GM12878 (cell line): ENCODE results near the gene SOX2. TPM values are rescaled to one million over a fixed set of nuclear protein-coding genes. Genes with fewer than 3 reads are reported as not detected.

Experiments
- ATAC-seq: fragments of 200-7000 bp; cut with Tn5 transposase; 3 replicates; pipeline ENCODE4 v1.9.1; 2020; ENCODE audit warnings: mild to moderate bottlenecking, moderate library complexity
- BruUV-seq: library from RNA; stranded (reverse); fragments of 400-500 nt; replicated peaks from 2 replicates; lab custom pipeline; 2021; lab: Mats Ljungman, UMichigan
- CTCF ChIA-PET: fragments of 300-600 bp; sonication (Branson Sonifier 250); formaldehyde crosslinking; extraction: SDS; loops from one replicate; lab custom pipeline; 2021; ENCODE audit warnings: inconsistent platforms; lab: Yijun Ruan, JAX
- POLR2A ChIA-PET: fragments of 350-600 bp; formaldehyde crosslinking; extraction: SDS; loops from one replicate; lab custom pipeline; 2021; ENCODE audit warnings: inconsistent platforms; lab: Charles Lee
- RAD21 ChIA-PET: fragments of 300-600 bp; sonication (Branson Sonifier 250); formaldehyde crosslinking; loops from one replicate; lab custom pipeline; 2023; ENCODE audit warnings: antibody characterized with exemption; ENCODE audit not compliant: unreplicated experiment; lab: Charles Lee
- SMC1A ChIA-PET: fragments of 300-600 bp; sonication (Branson Sonifier 250); formaldehyde crosslinking; loops from one replicate; lab custom pipeline; 2023; ENCODE audit not compliant: unreplicated experiment, uncharacterized antibody; lab: Charles Lee
- DNase-seq: peaks from one replicate; pipeline ENCODE4 v3.0.0-alpha.2; 2011; ENCODE audit warnings: low read depth, low spot score
- FAIRE-seq: peaks from 3 replicates; lab custom pipeline; 2011; peaks lifted over from hg19 to GRCh38; lab: Jason Lieb, UNC
- H2AFZ ChIP-seq: 2 replicates; pipeline ENCODE4 v1.6.0; 2011; ENCODE audit warnings: low read depth, low read length, control low read depth; ENCODE audit not compliant: control insufficient read depth
- H3K27ac ChIP-seq: 2 replicates; pipeline ENCODE4 v1.5.1; 2011; ENCODE audit warnings: control low read depth; ENCODE audit not compliant: control insufficient read depth, insufficient read depth
- H3K27me3 ChIP-seq, 2 experiments: replicated peaks in 1 of 2; 2 replicates each; pipeline versions ENCODE4 v1.6.0 to v1.6.1; 2011; ENCODE audit warnings: low read length in 1 of 2; ENCODE audit not compliant: control insufficient read depth in 2 of 2, insufficient read depth in 2 of 2
- H3K36me3 ChIP-seq, 2 experiments: 2 replicates each; pipeline ENCODE4 v1.5.1; 2011; ENCODE audit warnings: low read length in 1 of 2; ENCODE audit not compliant: control insufficient read depth in 2 of 2, insufficient read depth in 2 of 2
- H3K4me1 ChIP-seq: 2 replicates; pipeline ENCODE4 v1.6.1; 2011; ENCODE audit warnings: mild to moderate bottlenecking, low read length, moderate library complexity, mixed read lengths; ENCODE audit not compliant: control insufficient read depth, insufficient read depth
- H3K4me2 ChIP-seq: 2 replicates; pipeline ENCODE4 v1.6.0; 2011; ENCODE audit warnings: control low read depth; ENCODE audit not compliant: control insufficient read depth, insufficient read depth
- H3K4me3 ChIP-seq: fragments of 200-600 bp; sonication (generic); 2 replicates; pipeline ENCODE4 v1.5.1; 2016
- H3K79me2 ChIP-seq: 2 replicates; pipeline ENCODE4 v1.6.0; 2011; ENCODE audit warnings: low read length; ENCODE audit not compliant: control insufficient read depth, insufficient read depth
- H3K9ac ChIP-seq: 2 replicates; pipeline ENCODE4 v1.8.0; 2011; ENCODE audit warnings: low read length, control low read depth, mixed read lengths; ENCODE audit not compliant: control insufficient read depth, insufficient read depth
- H3K9me3 ChIP-seq: replicated peaks from 3 replicates; pipeline ENCODE4 v1.5.1; 2011; ENCODE audit warnings: mild to moderate bottlenecking, low read length; ENCODE audit not compliant: control insufficient read depth, insufficient read depth
- H4K20me1 ChIP-seq: 2 replicates; pipeline ENCODE4 v1.6.0; 2011; ENCODE audit not compliant: control insufficient read depth, insufficient read depth
- CBX5 ChIP-seq: sonication (generic); IDR thresholded peaks from 2 replicates; pipeline ENCODE4 v1.6.1; 2016; ENCODE audit warnings: low read depth, moderate library complexity, mild to moderate bottlenecking, inconsistent platforms
- CTCF ChIP-seq, 3 experiments: IDR thresholded peaks in 2 of 3; conservative IDR thresholded peaks in 1 of 3; 2 replicates each; pipeline ENCODE4 v1.5.1; 2011; ENCODE audit warnings: low read depth in 3 of 3, low read length in 3 of 3, mild to moderate bottlenecking in 3 of 3, control low read depth in 2 of 3, moderate library complexity in 2 of 3, inconsistent platforms in 1 of 3, mixed read lengths in 1 of 3; ENCODE audit not compliant: control insufficient read depth in 2 of 3, insufficient read depth in 1 of 3; ENCODE audit errors: extremely low read depth in 1 of 3
- EED ChIP-seq: sonication (generic); IDR thresholded peaks from 2 replicates; pipeline ENCODE4 v1.6.1; 2016; ENCODE audit warnings: antibody characterized with exemption, low read depth
- EZH2 ChIP-seq: IDR thresholded peaks from 2 replicates; pipeline ENCODE4 v1.6.1; 2012; ENCODE audit warnings: low read depth, mild to moderate bottlenecking, control low read depth, inconsistent platforms, low read length, borderline replicate concordance; ENCODE audit not compliant: control insufficient read depth
- HSF1 ChIP-seq: fragments of 150-350 bp; IDR thresholded peaks from 2 replicates; pipeline ENCODE4 v1.6.1; 2014; ENCODE audit warnings: mild to moderate bottlenecking, low read depth, low read length
- JUNB ChIP-seq: IDR thresholded peaks from 2 replicates; pipeline ENCODE4 v1.6.1; 2016; ENCODE audit warnings: antibody characterized with exemption, mild to moderate bottlenecking
- MAX ChIP-seq: IDR thresholded peaks from 2 replicates; pipeline ENCODE4 v1.6.1; 2012; ENCODE audit warnings: low read depth, low read length, improper control_type of control experiment
- MEF2A ChIP-seq: IDR thresholded peaks from 2 replicates; pipeline ENCODE4 v1.6.1; 2011; ENCODE audit warnings: low read depth, mild to moderate bottlenecking, low read length, moderate library complexity; ENCODE audit not compliant: insufficient read depth
- NFIC ChIP-seq: IDR thresholded peaks from 2 replicates; pipeline ENCODE4 v1.6.1; 2012; ENCODE audit warnings: low read depth, mild to moderate bottlenecking, inconsistent platforms, low read length, moderate library complexity
- NFYB ChIP-seq: IDR thresholded peaks from 2 replicates; pipeline ENCODE4 v1.6.1; 2011; ENCODE audit warnings: low read depth, mild to moderate bottlenecking, low read length, improper control_type of control experiment, moderate library complexity; ENCODE audit not compliant: insufficient read depth
- NR2C2 ChIP-seq: IDR thresholded peaks from 2 replicates; pipeline ENCODE4 v1.6.1; 2011; ENCODE audit warnings: borderline replicate concordance, low read depth; ENCODE audit not compliant: control insufficient read depth, insufficient read length
- POLR2AphosphoS5 ChIP-seq: IDR thresholded peaks from 2 replicates; pipeline ENCODE4 v1.6.1; 2011; ENCODE audit warnings: mild to moderate bottlenecking, low read length, inconsistent platforms
- RFX5 ChIP-seq: IDR thresholded peaks from 2 replicates; pipeline ENCODE4 v1.6.1; 2011; ENCODE audit warnings: low read depth, low read length, improper control_type of control experiment
- SMAD1 ChIP-seq: fragments of 450-650 bp; IDR thresholded peaks from 2 replicates; pipeline ENCODE4 v1.6.1; 2018; ENCODE audit warnings: mild to moderate bottlenecking, low read depth; ENCODE audit not compliant: partially characterized antibody
- STAT3 ChIP-seq: IDR thresholded peaks from 2 replicates; pipeline ENCODE4 v1.6.1; 2011; ENCODE audit warnings: low read depth, low read length, improper control_type of control experiment
- ZBED1 ChIP-seq: IDR thresholded peaks from 2 replicates; pipeline ENCODE4 v1.6.1; 2016; ENCODE audit warnings: borderline replicate concordance
- WGBS: methylation state at CpG from one replicate; pipeline ENCODE4 v1.1.6; 2016; ENCODE audit warnings: low lambda C conversion rate; ENCODE audit not compliant: insufficient replicate concordance, insufficient coverage; ENCODE audit errors: missing lambda C conversion rate; 5-methylcytosine and 5-hydroxymethylcytosine counted together
- in situ Hi-C: fragments of 300-500 bp; cut with MboI; formaldehyde crosslinking; loops from 9 replicates; pipeline ENCODE4 v1.14.3; 2018; ENCODE audit warnings: mixed read lengths
- intact Hi-C: fragments of 100-400 bp; cut with micrococcal nuclease; formaldehyde crosslinking; loops from one replicate; pipeline ENCODE4 v1.14.2; 2022; ENCODE audit not compliant: unreplicated experiment
- polyA plus RNA-seq, 11 experiments: library from polyadenylated mRNA; depleted of rRNA in 4 of 11; unstranded in 6 of 11; stranded (reverse) in 5 of 11; fragments of >200 nt; fragmentation: Nextera tagmentation in 4 of 11; fragmentation: Illumina TruSeq in 1 of 11; extraction: Ambion mirVana in 4 of 11; extraction: Trizol in 1 of 11; gene quantifications; 1 replicate in 1 of 11; 2 replicates in 10 of 11; pipeline versions ENCODE4 v1.2.1 to v1.2.3, GENCODE V29; 2011 to 2016; ENCODE audit warnings: inconsistent platforms in 2 of 11, missing spikeins in 2 of 11, low read depth in 1 of 11
- total RNA-seq, 4 experiments: library from RNA; depleted of rRNA in 3 of 4; stranded (reverse); fragments of >200 nt in 3 of 4; fragmentation: Illumina TruSeq in 1 of 4; extraction: Trizol in 1 of 4; gene quantifications; 2 replicates each; pipeline versions ENCODE4 v1.2.1 to v1.2.3, GENCODE V29; 2013 to 2021

Gene SOX2
- total and polyA plus RNA-seq, 10 of the 15 experiments (the other 5 are each of a cell fraction or from before 2014, with no cell fraction given), result 0.06 to 0.10 (median 0.07) TPM; not detected in 6

- TF ChIP-seq RFX5 (no peak), SMAD1 (no peak), NFYB (no peak), CBX5 (no peak), MEF2A (no peak), MAX (no peak), ZBED1 (no peak), STAT3 (no peak), EED (no peak), NFIC (no peak), NR2C2 (no peak), CTCF (IDR thresholded peaks at IDR 0.05 in 2 of 3, conservative IDR thresholded peaks at IDR 0.05 in 1 of 3; ENCODE audit: control insufficient read depth in 2 of 3, extremely low read depth in 1 of 3, insufficient read depth in 1 of 3, low read depth in 3 of 3, low read length in 3 of 3) (no peak), HSF1 (no peak), POLR2AphosphoS5 (no peak), EZH2 (no peak), JUNB (no peak)
- Histone ChIP-seq H3K4me1 (no peaks in the 10 kb centered on the region), H3K4me2 (no peak overlapping the region), H3K9ac (no peak overlapping the region), H3K79me2 (no peaks in the 10 kb centered on the region), H2AFZ (no peak overlapping the region), H3K27ac (no peak overlapping the region), H3K36me3 (no peaks in the 10 kb centered on the region), H4K20me1 (no peaks in the 10 kb centered on the region), H3K27me3 (peaks cover 9 to 32% of the 10 kb centered on the region in 2 experiments), H3K9me3 (no peaks in the 10 kb centered on the region; the same call in 2 of the 3 replicates), H3K4me3 (no peak overlapping the region)
- BruUV-seq, result no TSS peak
- ChIA-PET POLR2A (no interaction called here), CTCF (no interaction called here), SMC1A (interaction anchor here (0.7 kb wide), 1 partner anchor 75 kb away, joined by 3 read pairs; no protein-coding TSS in a partner anchor), RAD21 (no interaction called here)
- DNase-seq, result no peak
- FAIRE-seq, result no peak
- 28% methylated on average over 15 of the region's 15 CpGs for WGBS
- intact Hi-C loops, result no loop called here
- ATAC-seq, result no peak
- in situ Hi-C loops, result no loop called here
These were observed 4.0 kb downstream of the SOX2 start for GRCh38 chr3:181715571-181716340.
